ENCODE data around the gene FANCL. TPM values are rescaled to one million over a fixed set of nuclear protein-coding genes. Genes with fewer than 3 reads are reported as not detected.
"Not testable (repeated sequence)": the region's sequence is repeated elsewhere in the genome, so short reads cannot be mapped to it uniquely, and the experiment has no call there.

Gene FANCL
- total RNA-seq, 1 experiment from 2014 or later: 25.7 TPM

DNA sequence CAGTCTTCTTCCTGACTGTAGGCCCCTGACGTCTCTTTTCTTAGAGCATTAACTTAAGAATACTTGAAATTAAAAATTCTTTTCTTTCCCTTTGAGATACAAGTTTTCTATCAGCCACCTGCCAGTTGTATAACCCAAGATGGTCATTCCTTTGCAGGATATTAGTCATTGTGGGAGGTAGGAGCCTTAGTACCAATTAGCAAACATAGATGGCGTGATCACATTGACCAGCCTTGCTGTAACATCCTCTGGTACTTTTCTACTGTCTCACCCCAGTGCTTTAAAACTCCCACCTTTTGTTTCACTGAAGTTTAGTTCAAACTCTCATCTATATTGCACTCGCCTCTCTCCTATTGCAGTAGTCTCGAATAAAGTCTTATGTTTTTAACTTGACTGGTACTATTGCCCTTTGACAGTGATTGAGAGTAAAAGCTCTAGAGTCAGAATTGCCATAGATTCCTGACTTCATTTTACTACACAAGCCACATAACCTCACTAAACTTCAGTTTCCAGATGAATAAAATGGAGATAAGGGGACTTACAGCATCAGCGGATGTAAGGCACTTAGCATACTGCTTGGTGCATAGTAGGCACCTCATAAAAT lies 120.4 kb downstream of the FANCL start:
- Histone ChIP-seq H3K4me1 (ENCODE audit: control insufficient read depth, insufficient read depth, low read length) (no peaks in the 10 kb centered on the region), H3K27ac (ENCODE audit: low read length) (no peak overlapping the region), H3K4me3 (ENCODE audit: low read depth in 2 of 2, low read length in 2 of 2) (no peak overlapping the region), H3K36me3 (ENCODE audit: control insufficient read depth, insufficient read depth, low read length) (no peaks in the 10 kb centered on the region; the same call in 1 of the 2 replicates), H3K9me3 (ENCODE audit: control insufficient read depth, insufficient read depth, low read depth, low read length) (no peaks in the 10 kb centered on the region), H3K27me3 (ENCODE audit: control insufficient read depth, insufficient read depth, low read length) (no peaks in the 10 kb centered on the region)
- TF ChIP-seq TCF7L2 (IDR thresholded peaks at IDR 0.05; ENCODE audit: low read depth, low read length): no peak
- no peak for TF ChIP-seq SIN3A (IDR thresholded peaks at IDR 0.05; ENCODE audit: borderline replicate concordance, insufficient read depth, low read depth, low read length)
- TF ChIP-seq, protein P1, sequence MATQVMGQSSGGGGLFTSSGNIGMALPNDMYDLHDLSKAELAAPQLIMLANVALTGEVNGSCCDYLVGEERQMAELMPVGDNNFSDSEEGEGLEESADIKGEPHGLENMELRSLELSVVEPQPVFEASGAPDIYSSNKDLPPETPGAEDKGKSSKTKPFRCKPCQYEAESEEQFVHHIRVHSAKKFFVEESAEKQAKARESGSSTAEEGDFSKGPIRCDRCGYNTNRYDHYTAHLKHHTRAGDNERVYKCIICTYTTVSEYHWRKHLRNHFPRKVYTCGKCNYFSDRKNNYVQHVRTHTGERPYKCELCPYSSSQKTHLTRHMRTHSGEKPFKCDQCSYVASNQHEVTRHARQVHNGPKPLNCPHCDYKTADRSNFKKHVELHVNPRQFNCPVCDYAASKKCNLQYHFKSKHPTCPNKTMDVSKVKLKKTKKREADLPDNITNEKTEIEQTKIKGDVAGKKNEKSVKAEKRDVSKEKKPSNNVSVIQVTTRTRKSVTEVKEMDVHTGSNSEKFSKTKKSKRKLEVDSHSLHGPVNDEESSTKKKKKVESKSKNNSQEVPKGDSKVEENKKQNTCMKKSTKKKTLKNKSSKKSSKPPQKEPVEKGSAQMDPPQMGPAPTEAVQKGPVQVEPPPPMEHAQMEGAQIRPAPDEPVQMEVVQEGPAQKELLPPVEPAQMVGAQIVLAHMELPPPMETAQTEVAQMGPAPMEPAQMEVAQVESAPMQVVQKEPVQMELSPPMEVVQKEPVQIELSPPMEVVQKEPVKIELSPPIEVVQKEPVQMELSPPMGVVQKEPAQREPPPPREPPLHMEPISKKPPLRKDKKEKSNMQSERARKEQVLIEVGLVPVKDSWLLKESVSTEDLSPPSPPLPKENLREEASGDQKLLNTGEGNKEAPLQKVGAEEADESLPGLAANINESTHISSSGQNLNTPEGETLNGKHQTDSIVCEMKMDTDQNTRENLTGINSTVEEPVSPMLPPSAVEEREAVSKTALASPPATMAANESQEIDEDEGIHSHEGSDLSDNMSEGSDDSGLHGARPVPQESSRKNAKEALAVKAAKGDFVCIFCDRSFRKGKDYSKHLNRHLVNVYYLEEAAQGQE (IDR thresholded peaks at IDR 0.05; ENCODE audit: insufficient read depth in 1 of 2, low read depth in 2 of 2, low read length in 1 of 2): no peak
- no peak for TF ChIP-seq CTCF (IDR thresholded peaks at IDR 0.05)
- no peak for TF ChIP-seq POLR2AphosphoS5 (IDR thresholded peaks at IDR 0.05; ENCODE audit: low read depth, low read length)
- CTCF ChIA-PET: no interaction called here
- no TSS peak for BruUV-seq (replicated peaks)
- intact Hi-C loops (cut with micrococcal nuclease; ENCODE audit: unreplicated experiment) (no loop called here), in situ Hi-C loops (cut with HindIII; ENCODE audit: low pct_unique_long_range_greater_than_20kb, low sequenced_read_pairs) (no loop called here)
- ATAC-seq (no peak), DNase-seq (ENCODE audit: low read depth, low spot score) (no peak)
- POLR2A ChIA-PET: no interaction called here

DNA sequence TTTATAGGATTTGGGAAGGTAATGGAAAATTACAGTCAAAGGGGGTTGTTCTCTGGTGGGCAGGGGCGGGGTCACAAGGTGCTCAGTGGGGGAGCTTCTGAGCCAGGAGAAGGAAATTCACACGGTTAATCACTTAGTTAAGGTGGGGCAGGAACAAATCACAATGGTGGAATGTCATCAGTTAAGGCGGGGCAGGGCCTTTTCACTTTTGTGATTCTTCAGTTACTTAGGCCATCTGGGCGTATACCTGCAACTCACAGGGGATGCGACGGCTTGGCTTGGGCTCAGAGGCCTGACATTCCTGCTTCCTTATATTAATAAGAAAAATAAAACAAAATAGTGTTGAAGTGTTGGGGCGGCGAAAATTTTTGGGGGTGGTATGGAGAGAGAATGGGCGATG lies 127.6 kb downstream of the FANCL start:
- in situ Hi-C loops (cut with HindIII; ENCODE audit: low pct_unique_long_range_greater_than_20kb, low sequenced_read_pairs); H3K4me3 ChIP-seq (ENCODE audit: low read depth in 2 of 2, low read length in 2 of 2); ATAC-seq; H3K27ac ChIP-seq (ENCODE audit: low read length); H3K4me1 ChIP-seq (ENCODE audit: control insufficient read depth, insufficient read depth, low read length); H3K9me3 ChIP-seq (ENCODE audit: control insufficient read depth, insufficient read depth, low read depth, low read length); H3K27me3 ChIP-seq (ENCODE audit: control insufficient read depth, insufficient read depth, low read length); H3K36me3 ChIP-seq (ENCODE audit: control insufficient read depth, insufficient read depth, low read length); BruUV-seq (replicated peaks); CTCF ChIA-PET; DNase-seq (ENCODE audit: low read depth, low spot score); intact Hi-C loops (cut with micrococcal nuclease; ENCODE audit: unreplicated experiment); POLR2A ChIA-PET: not testable (repeated sequence)

DNA sequence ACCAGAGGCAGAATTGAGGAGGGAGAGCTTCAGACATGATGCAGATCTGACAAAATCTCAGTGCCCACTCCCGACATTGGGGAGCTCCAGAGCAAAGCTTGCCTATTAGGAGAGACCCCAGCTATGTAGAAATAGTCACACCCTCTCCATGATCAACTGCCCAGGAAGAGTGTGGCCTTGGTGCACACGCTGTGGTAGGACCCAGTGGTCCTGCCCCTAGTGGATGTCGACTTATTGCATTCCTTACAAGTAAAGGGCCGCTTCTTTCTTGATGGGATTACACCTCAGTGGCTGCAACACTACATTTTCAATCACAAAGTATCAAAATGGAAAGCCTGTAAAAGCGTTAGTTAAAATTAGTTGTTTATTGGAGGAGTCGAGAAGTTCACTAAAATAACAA lies 130.4 kb downstream of the FANCL start:
- H3K27me3 ChIP-seq (ENCODE audit: control insufficient read depth, insufficient read depth, low read length): no peaks in the 10 kb centered on the region
- no peak overlapping the region for H3K4me3 ChIP-seq (ENCODE audit: low read depth in 2 of 2, low read length in 2 of 2)
- H3K9me3 ChIP-seq (ENCODE audit: control insufficient read depth, insufficient read depth, low read depth, low read length): no peaks in the 10 kb centered on the region
- H3K36me3 ChIP-seq (ENCODE audit: control insufficient read depth, insufficient read depth, low read length): no peaks in the 10 kb centered on the region
- no peak overlapping the region for H3K27ac ChIP-seq (ENCODE audit: low read length)
- BruUV-seq (replicated peaks): no TSS peak
- CTCF ChIA-PET: no interaction called here
- POLR2A ChIA-PET: no interaction called here
- in situ Hi-C loops (cut with HindIII; ENCODE audit: low pct_unique_long_range_greater_than_20kb, low sequenced_read_pairs) (no loop called here), intact Hi-C loops (cut with micrococcal nuclease; ENCODE audit: unreplicated experiment) (no loop called here)
- peak; percentile 33 for TF ChIP-seq CTCF (IDR thresholded peaks at IDR 0.05)
- TF ChIP-seq POLR2AphosphoS5 (IDR thresholded peaks at IDR 0.05; ENCODE audit: low read depth, low read length): no peak
- no peaks in the 10 kb centered on the region; the same call in 1 of the 2 replicates for H3K4me1 ChIP-seq (ENCODE audit: control insufficient read depth, insufficient read depth, low read length)
- ATAC-seq: no peak
- DNase-seq (ENCODE audit: low read depth, low spot score): no peak
